ELF-1 (cell line): Measurements from ENCODE around the gene IDH3B.
A peak's percentile ranks its signal among the peaks of the same experiment; 100 is the strongest.
"Not testable (repeated sequence)": the region's sequence is repeated elsewhere in the genome, so short reads cannot be mapped to it uniquely, and the experiment has no call there.

Source experiments
- DNase-seq: peaks from one replicate; pipeline ENCODE4 v3.0.0-alpha.2; 2016; ENCODE audit warnings: low read depth, low spot score

The IDH3B gene

GRCh38 chr20:2694519-2694918 lies 30.5 kb upstream of the IDH3B start:
- no peak for DNase-seq

- DNase-seq: peak; percentile 47
These were observed 30.0 kb upstream of the IDH3B start for GRCh38 chr20:2694008-2694471.

GRCh38 chr20:2693286-2694007 lies 29.4 kb upstream of the IDH3B start:
- peak; percentile 43 for DNase-seq

DNA sequence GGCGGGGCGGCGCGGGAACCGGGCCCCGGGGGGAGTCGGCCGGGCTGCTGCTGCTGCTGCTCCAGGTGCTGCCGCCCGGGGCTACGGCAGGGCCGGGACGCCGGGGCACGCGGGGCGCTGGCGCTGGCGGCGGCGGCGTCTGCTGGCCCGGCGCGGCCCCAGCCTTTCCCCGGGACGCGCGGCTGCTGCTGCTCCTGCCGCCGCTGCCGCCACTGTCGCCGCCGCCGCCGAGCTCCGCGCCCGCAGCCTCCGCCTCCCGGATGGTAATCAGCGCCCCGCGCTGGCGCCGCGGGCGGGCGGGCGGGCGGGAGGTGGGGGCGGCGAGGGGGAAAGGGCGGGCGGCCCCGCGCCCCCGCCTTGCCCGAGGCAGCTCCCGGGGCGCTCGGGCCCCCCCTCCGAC lies 28.9 kb upstream of the IDH3B start:
- no peak for DNase-seq

GRCh38 chr20:2692036-2692885 lies 28.2 kb upstream of the IDH3B start, which contains the start of gene EBF4:
TSS of gene EBF4 (plus strand) at chr20:2692780. CDS start at chr20:2693646, 866 bp downstream.
- no peak for DNase-seq

- no peak for DNase-seq
These were observed 27.6 kb upstream of the IDH3B start for GRCh38 chr20:2691663-2692035.

DNA sequence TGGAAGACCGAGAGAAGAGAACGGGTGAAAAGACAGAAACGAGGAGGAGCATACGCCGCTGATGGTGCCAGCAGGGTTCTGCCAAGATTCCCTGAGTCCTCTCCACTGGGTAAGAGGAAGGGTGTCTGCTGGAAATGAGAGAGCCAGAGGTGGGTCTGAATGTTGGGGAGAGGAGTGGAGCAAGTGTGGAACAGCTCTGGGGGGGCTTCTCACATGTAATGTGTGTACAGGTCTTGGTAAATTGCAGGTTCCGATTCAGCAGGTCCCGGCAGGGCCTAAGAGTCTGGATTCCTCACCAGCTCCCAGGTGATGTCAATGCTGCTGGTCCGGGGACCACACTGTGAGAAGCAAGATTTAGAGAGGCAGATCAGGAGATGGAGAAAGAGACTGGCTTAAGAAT lies 27.1 kb upstream of the IDH3B start:
- DNase-seq: no peak

DNA sequence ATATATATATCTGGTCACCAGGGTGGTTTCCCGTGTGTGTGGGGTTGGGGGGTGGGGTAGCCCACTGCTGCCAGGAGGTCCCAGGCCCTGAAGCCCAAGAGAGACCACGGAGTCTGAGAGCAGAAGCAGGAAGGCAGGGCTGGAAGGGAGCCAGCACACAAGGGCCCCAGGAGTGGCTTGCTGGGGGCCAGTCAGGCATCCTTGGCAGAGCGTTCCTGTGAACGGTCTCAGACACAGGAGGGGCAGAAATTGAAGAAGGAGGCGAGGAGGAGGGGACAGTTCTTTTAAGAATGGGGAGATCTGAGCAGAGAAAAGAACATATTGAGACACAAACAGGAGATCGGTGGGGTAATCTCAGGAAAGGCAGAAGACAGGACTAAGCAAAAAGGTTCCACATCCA lies 26.7 kb upstream of the IDH3B start:
- no peak for DNase-seq

DNA sequence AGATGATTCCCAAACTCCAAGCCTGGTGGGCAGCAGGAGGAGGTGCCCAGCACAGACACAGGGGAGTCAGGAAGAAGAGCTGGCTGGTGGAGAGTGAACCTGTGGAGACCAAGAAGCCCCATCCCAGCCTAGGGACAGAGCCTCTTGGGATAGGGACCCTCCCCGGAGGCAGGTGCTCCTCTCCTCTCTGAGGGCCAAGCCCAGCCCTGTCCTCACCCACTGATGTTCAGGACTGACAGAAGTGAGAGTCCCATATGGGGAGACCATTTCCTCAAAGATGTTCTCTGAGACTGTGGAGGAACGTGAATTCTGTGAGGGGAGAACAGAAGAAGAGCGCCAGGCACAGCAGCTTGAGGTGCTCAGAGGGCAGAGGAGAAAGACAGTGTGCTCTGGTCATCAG lies 26.2 kb upstream of the IDH3B start:
- no peak for DNase-seq

GRCh38 chr20:2688041-2688591 lies 24.1 kb upstream of the IDH3B start:
- peak; percentile 83 for DNase-seq

DNA sequence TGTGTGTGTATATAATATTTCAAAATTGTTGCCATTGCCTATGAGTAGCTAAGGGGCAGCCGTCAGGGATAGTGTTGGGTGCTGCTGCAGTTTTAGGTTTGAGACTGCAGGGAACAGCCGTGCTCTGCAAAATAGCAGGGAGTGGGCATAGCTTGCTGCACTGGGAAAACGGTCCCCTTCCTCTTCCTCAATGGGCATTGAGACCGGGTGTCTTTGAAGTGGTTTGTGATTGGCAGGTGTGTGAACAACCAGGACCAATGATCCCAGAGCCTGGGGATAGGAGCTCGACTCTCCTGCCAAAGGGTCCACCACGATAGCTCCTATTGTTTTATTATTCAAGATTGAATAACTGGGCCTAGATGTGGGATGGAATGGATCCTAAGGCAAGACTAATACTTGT lies 23.5 kb upstream of the IDH3B start:
- DNase-seq: no peak

- not testable (repeated sequence) for DNase-seq
These were observed 20.8 kb upstream of the IDH3B start for GRCh38 chr20:2684817-2685216.

- not testable (repeated sequence) for DNase-seq
These were observed 18.0 kb upstream of the IDH3B start for GRCh38 chr20:2682040-2682439.

GRCh38 chr20:2680046-2680445 lies 16.0 kb upstream of the IDH3B start:
- no peak for DNase-seq

GRCh38 chr20:2673453-2673852 lies 9.4 kb upstream of the IDH3B start:
- no peak for DNase-seq

- DNase-seq: no peak
These were observed 8.4 kb upstream of the IDH3B start for GRCh38 chr20:2672446-2672845.

DNA sequence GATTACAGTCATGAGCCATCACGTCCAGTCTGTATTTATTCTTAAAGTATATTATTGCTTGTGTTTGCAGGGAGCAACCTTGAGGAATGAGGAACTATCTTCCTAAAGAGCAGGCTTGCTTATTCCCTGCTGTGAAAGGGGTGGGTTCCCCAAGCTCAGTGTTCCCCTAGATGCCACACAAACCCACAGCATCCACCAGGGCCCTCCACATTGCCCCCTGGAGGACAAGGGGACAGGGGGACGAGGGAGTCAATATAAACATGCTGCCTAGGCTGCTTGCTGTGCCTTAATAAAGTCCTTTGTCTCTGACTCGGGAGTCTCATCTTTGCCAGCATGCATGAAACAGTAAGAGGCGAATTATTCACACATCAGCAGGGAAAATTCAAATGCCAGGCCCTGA lies 8.0 kb upstream of the IDH3B start:
- no peak for DNase-seq

DNA sequence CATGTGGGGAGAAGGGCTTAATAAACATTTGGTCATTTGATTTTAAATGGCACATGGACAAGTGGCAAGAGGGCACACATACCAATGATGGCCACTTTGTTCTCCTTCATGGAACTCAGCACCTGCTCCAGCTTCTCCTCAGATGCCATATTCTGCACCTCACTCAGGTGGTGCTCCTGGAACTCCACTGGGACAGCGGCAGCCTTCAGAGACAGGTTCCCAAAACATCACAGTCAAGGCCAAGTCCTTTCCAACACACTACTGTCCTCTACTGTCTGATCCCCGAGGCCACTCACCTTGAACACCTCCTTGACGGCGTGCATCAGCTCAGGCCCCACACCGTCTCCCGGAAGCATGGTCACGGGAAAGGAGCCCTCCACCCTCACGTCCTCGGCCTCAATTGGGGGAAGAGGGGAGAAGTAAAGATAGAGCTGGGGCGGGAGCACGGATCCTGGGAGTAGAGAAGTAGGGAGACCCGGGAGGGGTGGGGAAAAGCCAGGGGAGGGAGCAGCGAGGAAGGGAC lies 591 bp downstream of the IDH3B start:
- DNase-seq: no peak

DNA sequence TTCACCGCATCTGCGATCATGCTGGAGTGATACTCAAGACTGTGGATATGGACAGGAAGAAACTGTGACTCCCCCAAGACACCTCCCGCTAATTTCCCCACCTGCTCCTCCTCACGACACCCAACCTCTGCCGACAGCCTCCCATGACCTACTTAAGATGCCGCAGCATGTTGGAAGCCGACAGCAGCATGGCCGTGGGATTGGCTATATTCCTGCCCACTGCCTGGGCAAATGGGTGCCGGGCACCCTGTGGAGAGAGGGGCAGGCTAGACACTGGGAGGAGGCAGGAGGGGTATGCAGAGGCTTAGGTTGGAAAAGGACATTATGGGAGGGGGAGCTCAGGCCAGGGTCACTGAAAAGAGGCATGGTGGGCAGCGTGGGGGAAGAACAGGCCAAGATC lies 4.5 kb downstream of the IDH3B start:
- no peak for DNase-seq

- peak; percentile 61 for DNase-seq
These were observed 5.3 kb downstream of the IDH3B start for GRCh38 chr20:2658414-2659354.

GRCh38 chr20:2657674-2658073 lies 6.3 kb downstream of the IDH3B start:
- DNase-seq: no peak
